GM12878 (cell line): Measurements from ENCODE around the gene TM9SF2. TPM values are rescaled to one million over a fixed set of nuclear protein-coding genes. Genes with fewer than 3 reads are reported as not detected.

ENCODE experiments used
- ATAC-seq: fragments of 200-7000 bp; cut with Tn5 transposase; 3 replicates; pipeline ENCODE4 v1.9.1; 2020; ENCODE audit warnings: mild to moderate bottlenecking, moderate library complexity
- BruUV-seq: library from RNA; stranded (reverse); fragments of 400-500 nt; replicated peaks from 2 replicates; lab custom pipeline; 2021; lab: Mats Ljungman, UMichigan
- CTCF ChIA-PET: fragments of 300-600 bp; sonication (Branson Sonifier 250); formaldehyde crosslinking; extraction: SDS; loops from one replicate; lab custom pipeline; 2021; ENCODE audit warnings: inconsistent platforms; lab: Yijun Ruan, JAX
- POLR2A ChIA-PET: fragments of 350-600 bp; formaldehyde crosslinking; extraction: SDS; loops from one replicate; lab custom pipeline; 2021; ENCODE audit warnings: inconsistent platforms; lab: Charles Lee
- RAD21 ChIA-PET: fragments of 300-600 bp; sonication (Branson Sonifier 250); formaldehyde crosslinking; loops from one replicate; lab custom pipeline; 2023; ENCODE audit warnings: antibody characterized with exemption; ENCODE audit not compliant: unreplicated experiment; lab: Charles Lee
- SMC1A ChIA-PET: fragments of 300-600 bp; sonication (Branson Sonifier 250); formaldehyde crosslinking; loops from one replicate; lab custom pipeline; 2023; ENCODE audit not compliant: unreplicated experiment, uncharacterized antibody; lab: Charles Lee
- DNase-seq: peaks from one replicate; pipeline ENCODE4 v3.0.0-alpha.2; 2011; ENCODE audit warnings: low read depth, low spot score
- FAIRE-seq: peaks from 3 replicates; lab custom pipeline; 2011; peaks lifted over from hg19 to GRCh38; lab: Jason Lieb, UNC
- H2AFZ ChIP-seq: 2 replicates; pipeline ENCODE4 v1.6.0; 2011; ENCODE audit warnings: low read depth, low read length, control low read depth; ENCODE audit not compliant: control insufficient read depth
- H3K27ac ChIP-seq: 2 replicates; pipeline ENCODE4 v1.5.1; 2011; ENCODE audit warnings: control low read depth; ENCODE audit not compliant: control insufficient read depth, insufficient read depth
- H3K27me3 ChIP-seq, 2 experiments: replicated peaks in 1 of 2; 2 replicates each; pipeline versions ENCODE4 v1.6.0 to v1.6.1; 2011; ENCODE audit warnings: low read length in 1 of 2; ENCODE audit not compliant: control insufficient read depth in 2 of 2, insufficient read depth in 2 of 2
- H3K36me3 ChIP-seq, 2 experiments: 2 replicates each; pipeline ENCODE4 v1.5.1; 2011; ENCODE audit warnings: low read length in 1 of 2; ENCODE audit not compliant: control insufficient read depth in 2 of 2, insufficient read depth in 2 of 2
- H3K4me1 ChIP-seq: 2 replicates; pipeline ENCODE4 v1.6.1; 2011; ENCODE audit warnings: mild to moderate bottlenecking, low read length, moderate library complexity, mixed read lengths; ENCODE audit not compliant: control insufficient read depth, insufficient read depth
- H3K4me2 ChIP-seq: 2 replicates; pipeline ENCODE4 v1.6.0; 2011; ENCODE audit warnings: control low read depth; ENCODE audit not compliant: control insufficient read depth, insufficient read depth
- H3K4me3 ChIP-seq: fragments of 200-600 bp; sonication (generic); 2 replicates; pipeline ENCODE4 v1.5.1; 2016
- H3K79me2 ChIP-seq: 2 replicates; pipeline ENCODE4 v1.6.0; 2011; ENCODE audit warnings: low read length; ENCODE audit not compliant: control insufficient read depth, insufficient read depth
- H3K9ac ChIP-seq: 2 replicates; pipeline ENCODE4 v1.8.0; 2011; ENCODE audit warnings: low read length, control low read depth, mixed read lengths; ENCODE audit not compliant: control insufficient read depth, insufficient read depth
- H3K9me3 ChIP-seq: replicated peaks from 3 replicates; pipeline ENCODE4 v1.5.1; 2011; ENCODE audit warnings: mild to moderate bottlenecking, low read length; ENCODE audit not compliant: control insufficient read depth, insufficient read depth
- H4K20me1 ChIP-seq: 2 replicates; pipeline ENCODE4 v1.6.0; 2011; ENCODE audit not compliant: control insufficient read depth, insufficient read depth
- BCL11A ChIP-seq: IDR thresholded peaks from 2 replicates; pipeline ENCODE4 v1.6.1; 2011; ENCODE audit warnings: low read depth, low read length
- BHLHE40 ChIP-seq, 2 experiments: fragments of 450-650 bp in 1 of 2; IDR thresholded peaks; 2 replicates each; pipeline ENCODE4 v1.6.1; 2011 to 2017; ENCODE audit warnings: low read depth in 2 of 2, borderline replicate concordance in 1 of 2, improper control_type of control experiment in 1 of 2, low read length in 1 of 2, mild to moderate bottlenecking in 1 of 2
- BMI1 ChIP-seq: fragments of 450-650 bp; IDR thresholded peaks from 2 replicates; pipeline ENCODE4 v1.6.1; 2016; ENCODE audit warnings: mild to moderate bottlenecking, moderate library complexity, borderline replicate concordance
- BRCA1 ChIP-seq: IDR thresholded peaks from 2 replicates; pipeline ENCODE4 v1.6.1; 2011; ENCODE audit warnings: low read depth, low read length, improper control_type of control experiment
- CREB1 ChIP-seq: IDR thresholded peaks from 2 replicates; pipeline ENCODE4 v1.6.1; 2012; ENCODE audit warnings: low read depth, mild to moderate bottlenecking, inconsistent platforms
- EED ChIP-seq: sonication (generic); IDR thresholded peaks from 2 replicates; pipeline ENCODE4 v1.6.1; 2016; ENCODE audit warnings: antibody characterized with exemption, low read depth
- ETV6 ChIP-seq, 2 experiments: fragments of 450-650 bp in 1 of 2; IDR thresholded peaks in 1 of 2; conservative IDR thresholded peaks in 1 of 2; 2 replicates each; pipeline ENCODE4 v1.6.1; 2014; ENCODE audit warnings: antibody characterized with exemption in 1 of 2, borderline replicate concordance in 1 of 2, low read depth in 1 of 2, mild to moderate bottlenecking in 1 of 2, moderate library complexity in 1 of 2
- EZH2 ChIP-seq: IDR thresholded peaks from 2 replicates; pipeline ENCODE4 v1.6.1; 2012; ENCODE audit warnings: low read depth, mild to moderate bottlenecking, control low read depth, inconsistent platforms, low read length, borderline replicate concordance; ENCODE audit not compliant: control insufficient read depth
- GABPA ChIP-seq: IDR thresholded peaks from 2 replicates; pipeline ENCODE4 v1.6.1; 2014; ENCODE audit warnings: antibody characterized with exemption, low read depth, mild to moderate bottlenecking, inconsistent platforms
- IKZF1 ChIP-seq: fragments of 450-650 bp; conservative IDR thresholded peaks from 2 replicates; pipeline ENCODE4 v1.6.1; 2017; ENCODE audit warnings: antibody characterized with exemption, mild to moderate bottlenecking
- JUND ChIP-seq: IDR thresholded peaks from 2 replicates; pipeline ENCODE4 v1.6.1; 2012; ENCODE audit warnings: low read depth, mild to moderate bottlenecking, low read length, improper control_type of control experiment, moderate library complexity
- MEF2A ChIP-seq: IDR thresholded peaks from 2 replicates; pipeline ENCODE4 v1.6.1; 2011; ENCODE audit warnings: low read depth, mild to moderate bottlenecking, low read length, moderate library complexity; ENCODE audit not compliant: insufficient read depth
- MLLT1 ChIP-seq: fragments of 450-650 bp; IDR thresholded peaks from 2 replicates; pipeline ENCODE4 v1.6.1; 2016; ENCODE audit warnings: mild to moderate bottlenecking
- MTA2 ChIP-seq: fragments of 450-650 bp; IDR thresholded peaks from 2 replicates; pipeline ENCODE4 v1.6.1; 2016; ENCODE audit warnings: low read depth, mild to moderate bottlenecking, moderate library complexity
- MXI1 ChIP-seq: fragments of 150-350 bp; IDR thresholded peaks from 2 replicates; pipeline ENCODE4 v1.6.1; 2011; ENCODE audit warnings: low read depth, mild to moderate bottlenecking, inconsistent platforms, low read length, improper control_type of control experiment
- PKNOX1 ChIP-seq: fragments of 450-650 bp; IDR thresholded peaks from 2 replicates; pipeline ENCODE4 v1.6.1; 2016; ENCODE audit warnings: mild to moderate bottlenecking
- RAD51 ChIP-seq: fragments of 450-650 bp; IDR thresholded peaks from 2 replicates; pipeline ENCODE4 v1.6.1; 2016; ENCODE audit warnings: moderate library complexity, mild to moderate bottlenecking, inconsistent platforms
- RUNX3 ChIP-seq: IDR thresholded peaks from 2 replicates; pipeline ENCODE4 v1.6.1; 2012; ENCODE audit warnings: low read length, inconsistent platforms
- SP1 ChIP-seq: IDR thresholded peaks from one replicate; pipeline ENCODE4 v1.6.1; 2011; ENCODE audit warnings: low read depth, low read length
- SPI1 ChIP-seq: IDR thresholded peaks from 2 replicates; pipeline ENCODE4 v1.6.1; 2011; ENCODE audit warnings: low read depth, mild to moderate bottlenecking, low read length, moderate library complexity, borderline replicate concordance; ENCODE audit not compliant: insufficient read depth
- WRNIP1 ChIP-seq: IDR thresholded peaks from 2 replicates; pipeline ENCODE4 v1.6.1; 2011; ENCODE audit warnings: low read depth, low read length, improper control_type of control experiment, borderline replicate concordance
- ZNF217 ChIP-seq: fragments of 450-650 bp; IDR thresholded peaks from 2 replicates; pipeline ENCODE4 v1.6.1; 2017; ENCODE audit warnings: antibody characterized with exemption, mild to moderate bottlenecking
- ZNF24 ChIP-seq: fragments of 450-650 bp; IDR thresholded peaks from 2 replicates; pipeline ENCODE4 v1.6.1; 2017; ENCODE audit warnings: antibody characterized with exemption, mild to moderate bottlenecking
- WGBS: methylation state at CpG from one replicate; pipeline ENCODE4 v1.1.6; 2016; ENCODE audit warnings: low lambda C conversion rate; ENCODE audit not compliant: insufficient replicate concordance, insufficient coverage; ENCODE audit errors: missing lambda C conversion rate; 5-methylcytosine and 5-hydroxymethylcytosine counted together
- in situ Hi-C: fragments of 300-500 bp; cut with MboI; formaldehyde crosslinking; loops from 9 replicates; pipeline ENCODE4 v1.14.3; 2018; ENCODE audit warnings: mixed read lengths
- intact Hi-C: fragments of 100-400 bp; cut with micrococcal nuclease; formaldehyde crosslinking; loops from one replicate; pipeline ENCODE4 v1.14.2; 2022; ENCODE audit not compliant: unreplicated experiment
- polyA plus RNA-seq, 11 experiments: library from polyadenylated mRNA; depleted of rRNA in 4 of 11; unstranded in 6 of 11; stranded (reverse) in 5 of 11; fragments of >200 nt; fragmentation: Nextera tagmentation in 4 of 11; fragmentation: Illumina TruSeq in 1 of 11; extraction: Ambion mirVana in 4 of 11; extraction: Trizol in 1 of 11; gene quantifications; 1 replicate in 1 of 11; 2 replicates in 10 of 11; pipeline versions ENCODE4 v1.2.1 to v1.2.3, GENCODE V29; 2011 to 2016; ENCODE audit warnings: inconsistent platforms in 2 of 11, missing spikeins in 2 of 11, low read depth in 1 of 11
- total RNA-seq, 4 experiments: library from RNA; depleted of rRNA in 3 of 4; stranded (reverse); fragments of >200 nt in 3 of 4; fragmentation: Illumina TruSeq in 1 of 4; extraction: Trizol in 1 of 4; gene quantifications; 2 replicates each; pipeline versions ENCODE4 v1.2.1 to v1.2.3, GENCODE V29; 2013 to 2021

Gene TM9SF2
- total and polyA plus RNA-seq, 10 of the 15 experiments (the other 5 are each of a cell fraction or from before 2014, with no cell fraction given): 34.6 to 128 (median 79.2) TPM

GRCh38 chr13:99542788-99543406 is 41.6 kb downstream of the TM9SF2 start:
- Histone ChIP-seq H3K27ac (peak overlapping the region; percentile 49), H3K36me3 (peaks cover 14 to 22% of the 10 kb centered on the region in 2 experiments), H3K9ac (no peak overlapping the region), H3K4me2 (peak overlapping the region; percentile 46), H3K4me1 (peaks cover 51% of the 10 kb centered on the region), H3K9me3 (no peaks in the 10 kb centered on the region), H2AFZ (no peak overlapping the region), H4K20me1 (no peaks in the 10 kb centered on the region), H3K4me3 (no peak overlapping the region; the same call in 1 of the 2 replicates), H3K79me2 (no peaks in the 10 kb centered on the region), H3K27me3 (no peaks in the 10 kb centered on the region)
- in situ Hi-C loops (no loop called here), intact Hi-C loops (loop anchor here (2.0 to 10.0 kb wide), 4 partner anchors 36 to 98 kb away; partner anchors contain the start of gene CLYBL)
- ATAC-seq (peak; percentile 99), DNase-seq (peak; percentile 92), FAIRE-seq (peak; percentile 96)
- RAD21 ChIA-PET: no interaction called here
- POLR2A ChIA-PET: no interaction called here
- WGBS: under 1% methylated on average over 8 of the region's 8 CpGs
- no TSS peak for BruUV-seq
- CTCF ChIA-PET: interaction anchor here (1.1 to 2.4 kb wide), 6 partner anchors 14 to 236 kb away, joined by 3 to 11 read pairs (median 4); partner anchors contain the start of gene GPR183
- SMC1A ChIA-PET: interaction anchor here (0.8 to 1.6 kb wide), 7 partner anchors 9 to 358 kb away, joined by 3 to 7 read pairs (median 4); no protein-coding TSS in a partner anchor
- TF ChIP-seq PKNOX1 (peak; percentile 22; the same call in 1 of the 2 replicates), JUND (peak; percentile 94), ETV6 (conservative IDR thresholded peaks at IDR 0.05 in 1 of 2, IDR thresholded peaks at IDR 0.05 in 1 of 2; ENCODE audit: borderline replicate concordance in 1 of 2, low read depth in 1 of 2) (peak in 1 of 2 experiments; percentile 97; a peak in 2 of 4 replicates), SP1 (peak; percentile 79), ZNF24 (peak; percentile 72), MLLT1 (peak; percentile 61; the same call in 1 of the 2 replicates), BCL11A (peak; percentile 100), BRCA1 (no peak), WRNIP1 (peak; percentile 48; the same call in 1 of the 2 replicates), RUNX3 (peak; percentile 94), CREB1 (peak; percentile 77), MXI1 (peak; percentile 73; the same call in 1 of the 2 replicates), SPI1 (peak; percentile 87), BHLHE40 (IDR thresholded peaks at IDR 0.05; ENCODE audit: borderline replicate concordance in 1 of 2, low read depth in 2 of 2, low read length in 1 of 2) (peak; percentile 77 to 81; a peak in 3 of 4 replicates), MEF2A (peak; percentile 73), GABPA (peak; percentile 75), EZH2 (no peak), MTA2 (peak; percentile 89), EED (peak; percentile 99), BMI1 (peak; percentile 72), ZNF217 (peak; percentile 100), IKZF1 (peak; percentile 93), RAD51 (0 out of 2 replicates have a peak, but pooled peaks have one; percentile 31)
